Stimulated activated CD4-positive, alpha-beta T cell treated with anti-CD3 and anti-CD28 coated beads, Interleukin-1b, Interleukin-23, amount 100 ng/mL, for 4 hours (primary cell): ENCODE results near the gene PSMD3.
A peak's percentile ranks its signal among the peaks of the same experiment; 100 is the strongest.
"Not testable (repeated sequence)": the region's sequence is repeated elsewhere in the genome, so short reads cannot be mapped to it uniquely, and the experiment has no call there.

Source experiments
- DNase-seq, 2 donors: peaks; one replicate each; pipeline ENCODE4 v3.0.0-alpha.2; 2020; ENCODE audit warnings: low read depth in 2 of 2

The PSMD3 gene

GRCh38 chr17:39980351-39981206, at the start of gene PSMD3:
PSMD3 (plus strand) TSS chr17:39980807; CDS start chr17:39980971, 164 bp downstream.
- DNase-seq, result peak; percentile 95 to 97

GRCh38 chr17:39933912-39934311, 46.7 kb upstream of the PSMD3 start:
- no peak for DNase-seq

DNA sequence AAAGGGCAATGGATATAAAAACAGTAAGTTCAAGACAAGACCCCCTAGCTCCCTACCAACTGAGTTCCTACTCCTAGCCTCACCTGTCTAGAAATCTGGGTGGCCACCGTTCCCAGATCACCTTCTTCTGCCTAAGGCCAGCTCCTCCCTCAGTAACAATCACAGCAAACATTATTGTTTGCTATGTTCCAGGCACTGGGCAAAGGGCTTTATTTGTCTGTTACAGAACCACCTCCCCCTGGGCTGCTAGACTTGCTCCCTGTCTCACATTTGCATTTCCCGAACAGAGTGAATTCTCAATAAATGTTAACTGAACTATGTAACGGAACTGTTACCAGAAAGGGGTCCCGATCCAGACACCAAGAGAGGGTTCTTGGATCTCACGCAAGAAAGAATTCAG, 46.3 kb upstream of the PSMD3 start:
- DNase-seq, result no peak

- no peak for DNase-seq
Observed at GRCh38 chr17:39935909-39936308, 44.7 kb upstream of the PSMD3 start.

- no peak for DNase-seq
Observed at GRCh38 chr17:39937447-39937846, 43.2 kb upstream of the PSMD3 start.

DNA sequence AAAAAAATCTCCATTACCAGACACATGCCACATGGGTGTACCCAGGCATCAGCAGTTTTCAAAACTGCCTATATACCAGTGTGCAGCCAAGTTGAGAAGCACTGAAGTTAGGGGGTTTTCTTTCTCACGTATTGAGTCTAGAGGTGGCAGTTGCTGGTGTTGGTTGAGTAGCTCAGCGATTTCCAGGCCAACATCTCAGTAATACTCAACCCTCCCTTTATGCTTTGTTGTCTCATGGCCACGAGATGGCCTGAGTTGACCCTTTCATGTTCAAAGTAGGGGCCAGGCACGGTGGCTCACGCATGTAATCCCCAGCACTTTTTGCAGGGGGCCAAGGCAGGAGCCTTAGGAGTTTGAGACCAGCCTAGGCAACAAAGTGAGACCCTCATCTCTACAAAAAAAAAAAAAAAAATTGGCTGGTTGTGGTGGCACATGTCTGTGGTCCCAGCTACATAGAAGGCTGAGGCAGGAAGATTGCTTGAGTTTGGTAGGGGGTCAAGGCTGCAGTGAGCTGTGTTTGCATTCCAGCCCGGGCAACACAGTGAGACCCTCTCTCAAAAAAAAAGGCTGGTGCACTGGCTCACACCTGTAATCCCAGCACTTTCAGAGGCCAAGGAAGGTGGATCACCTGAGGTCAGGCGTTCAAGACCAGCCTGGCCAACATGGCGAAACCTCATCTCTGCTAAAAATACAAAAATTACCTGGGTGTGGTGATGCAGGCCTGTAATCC, 42.3 kb upstream of the PSMD3 start:
- DNase-seq, result no peak

DNA sequence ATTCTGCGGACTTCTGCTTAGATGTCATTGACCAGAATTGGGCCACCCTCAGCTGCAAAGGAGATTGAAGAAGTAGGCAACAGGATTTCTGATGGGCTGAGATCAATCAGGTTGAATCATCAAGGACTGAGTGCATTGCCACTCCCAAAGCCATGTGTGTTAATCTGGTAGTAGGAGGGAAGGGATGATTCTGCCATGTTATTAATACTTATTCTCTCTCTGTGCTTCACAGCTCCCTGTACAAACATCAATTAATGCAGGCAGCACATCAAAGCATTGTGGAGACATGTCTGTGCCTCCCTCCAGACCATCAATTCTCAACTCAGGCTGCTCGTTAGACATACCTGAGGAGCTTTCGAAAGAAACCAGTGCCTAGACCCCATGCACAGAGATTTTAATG, 41.5 kb upstream of the PSMD3 start:
- no peak for DNase-seq

GRCh38 chr17:39939588-39940419, 40.8 kb upstream of the PSMD3 start:
- no peak for DNase-seq

- no peak for DNase-seq
Observed at GRCh38 chr17:39943702-39944392, 36.8 kb upstream of the PSMD3 start.

- DNase-seq, result no peak
Observed at GRCh38 chr17:39944393-39944711, 36.3 kb upstream of the PSMD3 start.

GRCh38 chr17:39946551-39947330, 33.9 kb upstream of the PSMD3 start:
- no peak for DNase-seq

DNA sequence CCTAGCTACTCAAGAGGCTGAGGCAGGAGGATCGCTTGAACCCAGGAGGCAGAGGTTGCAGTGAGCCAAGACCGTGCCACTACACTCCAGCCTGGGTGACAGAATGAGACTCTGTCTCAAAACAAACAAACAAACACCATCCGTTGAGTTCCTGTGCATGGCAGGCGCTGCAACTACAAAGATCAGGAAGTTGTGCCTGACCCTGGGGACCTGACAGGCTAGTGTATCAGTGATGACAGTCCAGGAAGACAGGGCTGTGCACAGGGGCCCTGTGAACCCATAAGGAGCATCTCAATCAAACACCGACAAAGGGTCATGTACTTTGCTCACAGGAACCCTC, 32.1 kb upstream of the PSMD3 start:
- not testable (repeated sequence) for DNase-seq

GRCh38 chr17:39949028-39949427, 31.6 kb upstream of the PSMD3 start:
- no peak for DNase-seq

GRCh38 chr17:39950871-39951348, 29.7 kb upstream of the PSMD3 start:
- no peak for DNase-seq

DNA sequence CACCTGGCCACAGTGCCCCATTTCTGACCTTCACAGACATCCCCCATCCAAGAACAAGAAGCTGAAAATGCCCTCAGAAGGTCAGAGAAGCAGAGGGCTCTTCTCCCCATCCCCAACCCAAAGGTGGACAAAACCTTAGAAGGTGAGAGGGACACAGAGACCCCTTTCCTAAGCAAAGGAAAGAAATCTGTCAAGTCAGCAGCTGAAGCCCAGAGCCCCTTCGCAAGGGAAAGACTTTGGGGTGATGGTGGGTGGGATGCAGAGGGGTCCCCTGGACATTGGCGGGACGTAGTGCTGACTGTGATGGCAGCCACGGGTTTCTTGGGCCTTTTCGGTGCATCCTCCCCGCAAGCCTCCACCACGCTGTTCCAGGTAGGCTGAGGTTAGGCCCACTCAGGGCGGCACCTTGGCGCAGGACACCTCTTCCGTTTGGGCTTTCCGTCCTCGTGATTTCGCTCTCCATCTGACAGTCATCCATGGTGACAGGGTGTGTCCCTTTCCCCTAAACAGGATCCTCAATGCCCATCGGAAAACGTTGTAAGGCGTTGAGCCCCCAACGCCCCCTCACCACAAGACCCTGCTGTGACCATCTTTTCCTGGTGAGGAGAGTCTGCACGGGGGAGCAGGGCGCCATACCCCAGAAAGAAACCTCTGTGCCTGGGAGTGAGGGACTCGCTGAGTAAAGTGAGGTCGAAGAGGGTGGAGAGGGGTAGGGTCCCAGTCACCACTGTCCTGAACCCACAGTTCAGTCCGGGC, 28.5 kb upstream of the PSMD3 start:
- DNase-seq, result no peak

DNA sequence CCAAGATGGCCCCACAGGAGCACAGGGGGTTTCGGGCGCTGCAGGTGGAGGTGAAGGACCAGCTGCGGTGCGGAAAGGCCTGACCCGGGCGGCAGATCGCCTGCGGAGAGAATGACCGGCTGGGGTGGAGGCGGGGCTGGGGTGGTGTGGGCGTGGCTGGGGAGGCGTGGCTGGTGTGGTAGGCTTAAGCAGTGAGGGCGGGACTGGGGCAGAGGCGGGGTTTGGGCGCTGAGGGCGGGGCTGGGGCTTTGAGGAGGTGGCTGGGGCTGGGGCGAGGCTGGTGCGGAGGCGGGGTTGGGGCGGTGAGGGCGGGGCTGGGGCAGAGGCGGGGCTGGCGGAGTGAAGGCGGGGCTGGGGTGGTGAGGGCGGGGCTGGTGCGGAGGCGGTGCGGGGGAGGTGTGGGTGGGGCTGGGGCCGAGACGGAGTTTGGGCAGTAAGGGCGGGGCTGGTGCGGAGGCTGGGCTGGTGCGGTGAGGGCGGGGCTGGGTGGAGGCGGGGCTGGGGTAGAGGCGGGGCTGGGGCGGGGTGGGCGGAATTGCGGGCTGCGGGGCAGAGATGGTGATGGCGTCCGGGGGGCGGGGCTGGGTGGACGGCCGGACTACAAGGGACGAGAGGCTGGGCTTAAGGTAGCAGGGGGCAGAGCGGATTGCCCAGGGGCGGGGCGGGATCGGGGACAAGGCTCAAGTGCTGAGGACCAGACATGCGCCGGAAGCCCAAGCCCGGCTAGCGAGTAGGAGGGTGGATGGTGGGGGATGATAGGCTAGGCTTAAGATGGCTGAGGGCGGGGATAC, 27.7 kb upstream of the PSMD3 start:
- DNase-seq, result peak; percentile 87 to 96

DNA sequence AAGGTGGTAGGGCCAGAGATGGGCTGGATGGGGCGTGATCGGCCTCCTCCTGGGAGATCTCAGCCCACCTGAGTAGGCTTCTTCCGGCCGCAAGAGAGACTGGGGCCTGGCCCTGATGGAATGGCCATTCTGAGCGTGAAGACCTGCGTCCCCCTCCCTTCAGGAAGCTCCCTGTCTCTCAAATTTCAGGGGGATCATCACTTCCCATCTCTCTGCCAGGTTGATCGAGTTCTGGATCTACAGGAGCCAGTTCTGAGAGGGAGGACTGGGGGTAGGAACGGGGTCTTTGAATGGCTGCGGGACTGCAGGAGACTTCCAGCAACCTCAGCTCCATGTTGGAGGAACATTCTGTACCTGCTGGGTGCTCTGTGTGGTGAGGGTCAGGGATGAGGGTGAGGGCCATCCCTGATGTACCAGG, 27.1 kb upstream of the PSMD3 start:
- no peak for DNase-seq

DNA sequence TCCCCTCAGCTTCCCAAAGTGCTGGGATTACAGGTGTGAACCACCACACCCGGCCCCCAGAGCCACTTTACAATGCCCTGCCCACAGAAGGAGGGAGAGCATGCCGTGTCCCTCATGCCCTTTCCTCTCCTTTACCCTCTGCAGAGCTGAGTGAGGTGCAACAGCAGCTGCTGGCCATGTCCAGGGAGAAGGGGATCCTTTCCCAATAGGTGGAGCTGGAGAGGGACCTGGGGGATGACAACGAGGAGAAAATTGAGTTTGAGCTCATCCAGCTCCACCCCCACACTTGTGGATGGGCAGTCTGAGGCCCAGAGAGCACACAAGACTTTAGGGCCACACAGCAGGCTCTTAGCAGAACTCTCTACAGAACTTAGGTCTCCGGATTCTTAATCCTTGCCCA, 25.7 kb upstream of the PSMD3 start:
- DNase-seq, result no peak

GRCh38 chr17:39955726-39956225, 24.8 kb upstream of the PSMD3 start:
- DNase-seq, result no peak
